ENCODE measurements around the gene CAB39L. TPM values are rescaled to one million over a fixed set of nuclear protein-coding genes. Genes with fewer than 3 reads are reported as not detected.

Gene CAB39L
- polyA plus RNA-seq, 3 donors, result 13.1 to 20.4 (median 19.7) TPM

DNA sequence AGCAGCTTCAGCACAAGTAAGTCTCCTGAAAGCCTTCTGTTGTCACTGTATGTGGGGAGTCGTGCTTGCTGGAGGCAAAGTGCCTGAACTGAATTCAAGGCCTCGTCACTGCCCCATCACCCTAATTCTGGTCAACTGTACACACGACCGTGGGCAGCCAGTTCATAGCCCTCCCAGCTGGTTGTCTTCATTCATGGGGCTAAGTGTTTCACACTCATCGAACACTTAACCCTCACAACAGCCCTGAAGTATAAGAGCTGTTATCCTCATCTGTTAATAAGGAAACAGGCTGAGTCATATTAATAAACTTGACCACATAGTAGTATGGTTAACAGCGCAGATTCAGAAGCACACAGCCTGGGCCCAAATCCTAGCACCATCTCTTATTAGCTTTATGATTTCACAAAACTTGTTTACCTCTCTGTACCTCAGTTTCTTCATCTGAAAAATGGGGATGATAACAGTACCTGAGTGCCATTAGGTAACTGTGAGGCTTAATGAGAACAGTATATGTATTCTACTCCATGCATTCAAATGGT, 129.5 kb downstream of the CAB39L start:
- DNase-seq (ENCODE audit: low read depth in 3 of 3, low spot score in 2 of 3), result no peak

GRCh38 chr13:49311816-49312215, 132.0 kb downstream of the CAB39L start:
- DNase-seq (ENCODE audit: low read depth in 3 of 3, low spot score in 2 of 3), result no peak

DNA sequence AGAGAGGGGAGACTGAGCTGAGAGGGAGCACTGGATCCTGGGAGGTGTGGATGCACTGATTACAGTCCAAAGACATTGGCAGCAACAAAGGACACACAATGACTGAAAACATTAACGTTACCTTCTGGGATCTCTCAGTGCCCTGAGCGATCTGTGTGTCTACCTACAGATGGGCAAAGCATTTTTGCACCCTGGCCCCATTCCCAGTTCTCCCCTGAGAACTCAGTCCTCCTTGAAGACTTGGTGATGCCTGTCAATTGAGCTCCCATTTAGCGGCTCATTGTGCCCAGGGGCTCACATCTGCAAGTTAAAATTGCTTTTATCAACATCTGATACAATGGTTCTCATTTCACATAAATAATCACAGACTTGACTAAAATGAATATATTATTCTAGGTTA, 133.6 kb downstream of the CAB39L start:
- DNase-seq (ENCODE audit: low read depth in 3 of 3, low spot score in 2 of 3), result no peak

DNA sequence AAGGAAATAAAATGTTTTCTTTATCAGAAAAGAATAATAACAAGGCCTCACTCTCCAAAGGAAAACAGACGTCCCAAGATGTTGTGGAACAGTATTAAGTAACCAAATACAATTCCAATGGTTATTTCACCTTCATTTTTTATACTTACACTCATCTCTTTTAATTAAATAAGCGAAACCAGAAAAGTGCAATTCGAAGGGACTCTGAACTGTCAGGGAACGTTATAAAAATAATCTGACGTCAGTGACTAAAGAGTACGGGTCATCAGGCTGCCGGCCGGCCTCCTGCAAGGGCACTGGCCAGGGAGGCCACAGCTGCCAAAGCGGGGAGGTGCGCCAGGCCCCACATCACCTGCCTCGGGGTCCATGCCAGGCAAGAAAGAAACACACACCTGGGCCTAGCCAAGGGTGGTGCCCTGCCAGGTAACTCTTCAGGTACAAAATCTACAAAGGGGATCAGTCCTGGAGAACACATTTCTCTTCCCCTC, 134.9 kb downstream of the CAB39L start:
- DNase-seq (ENCODE audit: low read depth in 3 of 3, low spot score in 2 of 3), result no peak

- no peak for DNase-seq (ENCODE audit: low read depth in 3 of 3, low spot score in 2 of 3)
These were observed 135.6 kb downstream of the CAB39L start for GRCh38 chr13:49308097-49308875.

DNA sequence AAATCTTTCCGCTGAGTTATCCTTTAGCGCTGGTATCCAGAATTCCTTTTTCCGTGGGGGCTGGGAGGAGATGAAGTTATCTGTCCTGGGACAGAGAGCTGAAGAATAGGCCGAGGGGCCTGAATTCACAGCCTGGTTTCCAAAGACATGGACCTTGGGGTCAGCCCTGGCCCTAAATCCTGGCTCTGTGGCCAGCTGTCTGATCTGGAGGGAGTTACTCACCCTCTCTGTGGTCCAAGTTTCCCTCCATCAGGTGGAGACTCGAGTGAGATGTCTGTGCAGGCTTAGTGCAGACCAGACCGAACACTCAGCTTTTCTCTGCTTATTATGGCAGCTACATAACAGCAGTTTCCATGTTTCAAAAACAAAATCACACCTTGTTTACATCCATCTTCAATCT, 136.5 kb downstream of the CAB39L start:
- DNase-seq (ENCODE audit: low read depth in 3 of 3, low spot score in 2 of 3), result no peak

GRCh38 chr13:49305792-49306425, 138.0 kb downstream of the CAB39L start:
- DNase-seq (ENCODE audit: low read depth in 3 of 3, low spot score in 2 of 3), result no peak

DNA sequence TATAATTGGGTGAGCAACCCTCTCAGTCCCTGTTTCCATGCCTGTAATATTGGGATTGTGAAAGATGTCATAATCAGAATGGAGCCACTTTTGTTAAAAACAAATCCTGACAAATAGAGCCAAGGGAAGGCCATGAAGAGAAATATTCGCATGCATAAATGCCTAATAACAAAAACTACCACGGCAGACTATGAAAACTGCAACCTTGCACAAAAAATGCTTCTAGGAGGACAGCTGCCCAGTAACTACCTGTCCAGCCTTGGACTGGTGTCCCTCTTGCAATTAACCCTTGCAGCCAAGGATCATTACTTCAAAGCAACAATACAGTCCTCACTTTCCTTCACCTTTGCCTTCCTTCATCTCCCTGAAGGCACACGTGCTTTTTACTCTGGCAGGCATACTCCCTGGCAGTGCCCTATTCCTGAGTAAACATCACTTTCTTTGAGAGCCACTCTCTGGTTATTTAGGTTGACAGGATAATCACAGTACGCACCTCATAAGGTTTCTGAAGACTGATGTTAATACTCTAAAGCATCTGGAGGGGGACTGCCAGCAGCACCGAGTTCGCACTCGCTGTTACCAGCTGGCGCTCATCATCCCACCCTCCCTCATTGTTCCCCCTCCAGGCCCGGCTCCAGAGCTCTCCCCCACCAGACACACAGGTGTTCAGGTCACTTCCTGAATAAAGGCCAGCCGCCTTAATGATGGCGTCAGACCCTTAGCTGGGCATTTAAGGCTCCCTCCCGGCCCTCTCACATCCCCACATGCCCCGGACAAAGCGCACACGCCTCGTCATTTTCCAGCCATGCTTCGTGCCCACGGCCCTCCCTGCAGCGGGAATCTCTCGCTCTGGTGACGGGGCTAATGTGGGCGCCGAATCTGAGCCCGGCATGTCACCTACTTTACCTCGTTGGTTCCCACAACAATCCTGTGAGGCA, 138.8 kb downstream of the CAB39L start:
- DNase-seq (ENCODE audit: low read depth in 3 of 3, low spot score in 2 of 3), result peak in 1 of 3 donors; percentile 19

- no peak for DNase-seq (ENCODE audit: low read depth in 3 of 3, low spot score in 2 of 3)
These were observed 139.5 kb downstream of the CAB39L start for GRCh38 chr13:49304356-49304755.

- DNase-seq (ENCODE audit: low read depth in 3 of 3, low spot score in 2 of 3), result no peak
These were observed 140.2 kb downstream of the CAB39L start for GRCh38 chr13:49303533-49304252.

- DNase-seq (ENCODE audit: low read depth in 3 of 3, low spot score in 2 of 3), result no peak
These were observed 141.0 kb downstream of the CAB39L start for GRCh38 chr13:49302817-49303216.

DNA sequence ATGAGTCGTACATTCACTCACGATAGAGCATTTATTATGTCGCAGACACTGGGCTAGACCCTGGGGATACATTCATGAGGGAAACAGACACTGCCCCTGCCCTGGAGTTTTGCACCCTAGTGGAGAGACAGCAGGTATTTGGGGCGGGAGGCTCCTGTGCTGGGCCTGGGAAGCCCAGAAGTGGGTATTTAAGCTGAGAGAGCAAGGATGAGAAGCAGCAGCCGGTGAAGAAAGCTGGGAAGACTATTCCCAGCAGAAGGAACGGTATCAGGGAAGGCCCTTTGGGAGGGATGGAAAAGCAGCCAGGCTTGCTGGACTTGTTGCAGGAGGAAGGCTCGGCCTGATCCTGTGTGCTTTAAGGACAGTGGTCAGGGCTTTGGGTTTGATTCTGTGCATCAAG, 141.6 kb downstream of the CAB39L start:
- no peak for DNase-seq (ENCODE audit: low read depth in 3 of 3, low spot score in 2 of 3)

GRCh38 chr13:49300739-49301589, 142.9 kb downstream of the CAB39L start:
- peak in 1 of 3 donors; percentile 39 for DNase-seq (ENCODE audit: low read depth in 3 of 3, low spot score in 2 of 3)

- no peak for DNase-seq (ENCODE audit: low read depth in 3 of 3, low spot score in 2 of 3)
These were observed 143.6 kb downstream of the CAB39L start for GRCh38 chr13:49300276-49300675.

GRCh38 chr13:49298903-49299605, 144.8 kb downstream of the CAB39L start:
- DNase-seq (ENCODE audit: low read depth in 3 of 3, low spot score in 2 of 3), result no peak

DNA sequence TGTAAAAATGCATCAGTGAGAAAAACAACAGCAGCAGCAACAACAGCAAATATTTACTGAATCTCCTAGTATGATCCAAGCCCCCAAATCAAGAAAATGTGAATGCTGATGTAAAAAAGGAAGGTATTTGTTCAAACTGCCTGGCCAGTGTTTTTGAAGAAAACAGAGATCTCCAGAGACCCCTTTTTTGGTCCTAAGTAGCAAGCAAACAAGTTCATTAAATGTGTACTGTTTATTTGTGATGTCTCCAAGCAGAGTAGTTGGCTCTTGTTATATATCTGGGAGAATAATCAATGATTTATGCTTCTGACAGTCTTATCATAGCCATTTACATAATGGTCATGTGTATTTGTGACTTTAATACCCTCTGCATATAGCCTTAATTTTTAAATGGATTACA, 145.4 kb downstream of the CAB39L start:
- no peak for DNase-seq (ENCODE audit: low read depth in 3 of 3, low spot score in 2 of 3)

DNA sequence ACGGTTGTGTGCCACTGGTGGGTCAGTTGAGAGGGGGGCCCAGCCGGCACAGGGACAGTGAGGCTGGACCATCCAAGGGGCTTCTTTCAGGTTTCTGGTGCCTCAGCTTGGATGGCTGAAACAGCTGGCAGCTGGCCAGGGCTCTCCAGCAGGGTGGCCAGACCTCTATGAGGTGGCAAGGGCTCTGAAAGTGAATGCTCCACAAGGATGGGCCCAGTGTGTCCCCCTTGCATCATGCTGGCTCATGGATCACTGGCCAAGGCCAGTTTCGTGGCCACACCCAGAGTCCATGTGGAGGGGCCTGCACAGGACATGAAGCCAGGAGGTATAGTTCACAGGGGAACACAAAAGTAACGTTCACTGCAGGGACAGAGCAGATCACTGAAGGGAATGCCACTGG, 146.5 kb downstream of the CAB39L start:
- no peak for DNase-seq (ENCODE audit: low read depth in 3 of 3, low spot score in 2 of 3)

GRCh38 chr13:49296659-49297058, 147.2 kb downstream of the CAB39L start:
- DNase-seq (ENCODE audit: low read depth in 3 of 3, low spot score in 2 of 3), result no peak

- no peak for DNase-seq (ENCODE audit: low read depth in 3 of 3, low spot score in 2 of 3)
These were observed 148.6 kb downstream of the CAB39L start for GRCh38 chr13:49295244-49295643.

All from right renal cortex interstitium (tissue), 3 donors.